ENCODE data around the gene CAMTA2. TPM values are rescaled to one million over a fixed set of nuclear protein-coding genes. Genes with fewer than 3 reads are reported as not detected.
"Not testable (repeated sequence)": the region's sequence is repeated elsewhere in the genome, so short reads cannot be mapped to it uniquely, and the experiment has no call there.

Gene CAMTA2
- polyA plus RNA-seq, 3 donors = 7.1 to 88.9 (median 7.6) TPM

DNA sequence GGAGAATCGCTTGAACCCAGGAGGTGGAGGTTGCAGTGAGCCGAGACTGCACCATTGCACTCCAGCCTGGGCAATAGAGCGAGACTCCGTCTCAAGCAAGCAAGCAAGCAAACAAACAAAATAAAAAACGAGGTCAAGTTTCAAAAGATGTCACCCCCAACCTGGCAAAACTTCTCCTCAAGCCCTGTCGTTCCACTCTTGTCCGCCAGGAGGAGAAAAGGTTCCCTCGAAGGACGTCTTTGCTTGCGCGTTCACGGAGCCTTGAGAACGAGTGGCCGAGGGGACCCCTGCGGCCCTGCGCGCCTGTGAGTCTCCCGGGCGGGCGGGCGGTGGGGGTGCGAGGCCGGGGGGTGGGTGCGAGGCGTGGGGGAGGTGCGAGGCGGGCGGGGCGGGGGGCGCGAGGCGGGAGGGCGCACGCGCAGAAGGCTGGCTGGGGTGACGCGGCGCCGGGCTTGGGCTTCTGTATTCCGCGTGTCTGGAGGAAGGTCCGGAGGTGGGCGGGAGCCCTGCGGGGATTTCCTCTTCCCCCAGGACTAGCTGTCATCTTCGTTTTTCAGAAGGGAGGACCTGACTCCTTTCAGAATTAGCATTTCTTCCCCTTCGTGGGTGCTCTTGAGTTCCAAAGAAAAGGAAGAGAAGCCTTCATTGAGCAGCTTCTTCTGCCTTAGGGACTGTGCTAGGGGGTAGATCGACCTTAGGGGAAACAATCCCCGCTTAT lies 44.0 kb upstream of the CAMTA2 start:
- peak overlapping the region in 2 of 3 experiments; percentile 27 to 64 for H3K4me3 ChIP-seq (replicated peaks in 1 of 3; ENCODE audit: low read depth in 2 of 3, low read length in 3 of 3)

DNA sequence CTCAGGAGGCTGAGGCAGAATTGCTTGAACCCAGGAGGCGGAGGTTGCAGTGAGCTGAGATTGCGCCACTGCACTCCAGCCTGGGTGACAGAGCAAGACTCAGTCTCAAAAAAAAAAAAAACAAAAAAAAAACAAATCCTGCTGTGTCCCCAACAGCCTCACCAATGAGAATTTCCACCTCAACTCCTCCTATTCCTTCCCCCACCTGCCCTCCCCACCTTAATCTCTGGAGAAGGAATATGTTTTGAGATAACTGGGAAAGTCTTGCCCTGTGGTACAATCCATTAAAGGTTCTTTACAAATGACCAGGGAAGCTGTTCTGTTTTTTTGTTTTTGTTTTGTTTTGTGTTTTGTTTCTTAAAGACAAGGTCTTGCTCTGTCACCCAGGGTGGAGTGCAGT lies 42.7 kb upstream of the CAMTA2 start:
- H3K4me1 Mint-ChIP-seq = peaks cover 30% of the 10 kb centered on the region
- not testable (repeated sequence) for H4K20me1 ChIP-seq (ENCODE audit: insufficient read depth, low read length); H3K27me3 ChIP-seq (ENCODE audit: control insufficient read depth in 2 of 2, insufficient read depth in 2 of 2, low read length in 2 of 2); DNase-seq; H3K36me3 ChIP-seq (replicated peaks in 1 of 2; ENCODE audit: control insufficient read depth in 1 of 2, insufficient read depth in 2 of 2, low read length in 2 of 2); H3K79me2 ChIP-seq (ENCODE audit: insufficient read depth, low read length); H3K9ac ChIP-seq (ENCODE audit: insufficient read depth, low read length, poor library complexity, severe bottlenecking); H3K9me3 Mint-ChIP-seq; H3K36me3 Mint-ChIP-seq; H3K9me3 ChIP-seq (replicated peaks in 1 of 2; ENCODE audit: control insufficient read depth in 1 of 2, insufficient read depth in 1 of 2, low read length in 2 of 2)
- Histone ChIP-seq H3K27ac (ENCODE audit: low read depth in 1 of 2, low read length in 2 of 2) (peak overlapping the region in 1 of 2 donors; percentile 87), H3K4me2 (replicated peaks; ENCODE audit: extremely low read depth, low read length, poor library complexity, severe bottlenecking) (peak overlapping the region; percentile 68), H3K4me1 (ENCODE audit: control insufficient read depth in 1 of 2, insufficient read depth in 2 of 2, low read length in 2 of 2) (peaks cover 21 to 26% of the 10 kb centered on the region in 2 donors), H2AFZ (ENCODE audit: insufficient read depth, low read depth, low read length, poor library complexity, severe bottlenecking) (peak overlapping the region; percentile 71), H3K4me3 (replicated peaks in 1 of 3; ENCODE audit: low read depth in 2 of 3, low read length in 3 of 3) (peak overlapping the region in 1 of 3 experiments; percentile 64)
- H3K4me3 Mint-ChIP-seq = peak overlapping the region in 1 of 2 donors; percentile 75
- peak overlapping the region; percentile 53 to 92 (median 82) for H3K27ac Mint-ChIP-seq
- WGBS (ENCODE audit: insufficient coverage) = no CpG with 5 or more reads among the region's 2 CpGs
- peaks cover 8 to 18% (median 13%) of the 10 kb centered on the region in 3 donors for H3K27me3 Mint-ChIP-seq (ENCODE audit: low read depth in 3 of 3)
- intact Hi-C loops (cut with micrococcal nuclease) = loop anchor here in 1 of 2 donors (2.0 to 5.0 kb wide), 2 partner anchors 33 kb away; partner anchors contain the start of genes INCA1 and KIF1C

More for the DNA sequence above, 44.0 kb upstream of the CAMTA2 start:
- 2% methylated on average over 22 of the region's 48 CpGs for WGBS (ENCODE audit: insufficient coverage)
- Histone ChIP-seq H3K9ac (ENCODE audit: insufficient read depth, low read length, poor library complexity, severe bottlenecking) (peak overlapping the region; percentile 51), H3K36me3 (replicated peaks in 1 of 2; ENCODE audit: control insufficient read depth in 1 of 2, insufficient read depth in 2 of 2, low read length in 2 of 2) (no peaks in the 10 kb centered on the region), H3K27me3 (ENCODE audit: control insufficient read depth in 2 of 2, insufficient read depth in 2 of 2, low read length in 2 of 2) (peaks cover 2 to 17% of the 10 kb centered on the region in 2 donors), H3K79me2 (ENCODE audit: insufficient read depth, low read length) (no peaks in the 10 kb centered on the region), H3K4me2 (replicated peaks; ENCODE audit: extremely low read depth, low read length, poor library complexity, severe bottlenecking) (peak overlapping the region; percentile 68), H3K9me3 (replicated peaks in 1 of 2; ENCODE audit: control insufficient read depth in 1 of 2, insufficient read depth in 1 of 2, low read length in 2 of 2) (no peaks in the 10 kb centered on the region), H4K20me1 (ENCODE audit: insufficient read depth, low read length) (no peaks in the 10 kb centered on the region), H2AFZ (ENCODE audit: insufficient read depth, low read depth, low read length, poor library complexity, severe bottlenecking) (peak overlapping the region; percentile 71), H3K27ac (ENCODE audit: low read depth in 1 of 2, low read length in 2 of 2) (peak overlapping the region; percentile 71 to 87), H3K4me1 (ENCODE audit: control insufficient read depth in 1 of 2, insufficient read depth in 2 of 2, low read length in 2 of 2) (peaks cover 21 to 26% of the 10 kb centered on the region in 2 donors)
- peaks cover 0 to 3% (median 0%) of the 10 kb centered on the region in 7 donors for H3K9me3 Mint-ChIP-seq
- H3K4me1 Mint-ChIP-seq = peaks cover 30% of the 10 kb centered on the region
- peaks cover 13 to 31% (median 23%) of the 10 kb centered on the region in 3 donors for H3K27me3 Mint-ChIP-seq (ENCODE audit: low read depth in 3 of 3)
- intact Hi-C loops (cut with micrococcal nuclease) = loop anchor here in 1 of 2 donors (2.0 to 5.0 kb wide), 2 partner anchors 31 to 34 kb away; partner anchors contain the start of genes INCA1 and KIF1C
- no peaks in the 10 kb centered on the region for H3K36me3 Mint-ChIP-seq
- H3K4me3 Mint-ChIP-seq = peak overlapping the region; percentile 73 to 85
- TF ChIP-seq, protein P1, sequence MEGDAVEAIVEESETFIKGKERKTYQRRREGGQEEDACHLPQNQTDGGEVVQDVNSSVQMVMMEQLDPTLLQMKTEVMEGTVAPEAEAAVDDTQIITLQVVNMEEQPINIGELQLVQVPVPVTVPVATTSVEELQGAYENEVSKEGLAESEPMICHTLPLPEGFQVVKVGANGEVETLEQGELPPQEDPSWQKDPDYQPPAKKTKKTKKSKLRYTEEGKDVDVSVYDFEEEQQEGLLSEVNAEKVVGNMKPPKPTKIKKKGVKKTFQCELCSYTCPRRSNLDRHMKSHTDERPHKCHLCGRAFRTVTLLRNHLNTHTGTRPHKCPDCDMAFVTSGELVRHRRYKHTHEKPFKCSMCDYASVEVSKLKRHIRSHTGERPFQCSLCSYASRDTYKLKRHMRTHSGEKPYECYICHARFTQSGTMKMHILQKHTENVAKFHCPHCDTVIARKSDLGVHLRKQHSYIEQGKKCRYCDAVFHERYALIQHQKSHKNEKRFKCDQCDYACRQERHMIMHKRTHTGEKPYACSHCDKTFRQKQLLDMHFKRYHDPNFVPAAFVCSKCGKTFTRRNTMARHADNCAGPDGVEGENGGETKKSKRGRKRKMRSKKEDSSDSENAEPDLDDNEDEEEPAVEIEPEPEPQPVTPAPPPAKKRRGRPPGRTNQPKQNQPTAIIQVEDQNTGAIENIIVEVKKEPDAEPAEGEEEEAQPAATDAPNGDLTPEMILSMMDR (IDR thresholded peaks at IDR 0.05) = peak; percentile 75
- H3K27ac Mint-ChIP-seq = peak overlapping the region; percentile 92 to 98 (median 94)
- DNase-seq = peak; percentile 87 to 92 (median 88)
